Prostate gland (tissue), 2 donors: ENCODE results near the gene DNAJB4. TPM values are rescaled to one million over a fixed set of nuclear protein-coding genes. Genes with fewer than 3 reads are reported as not detected.

Experiments used
- DNase-seq: peaks from one replicate; pipeline ENCODE4 v3.0.0-alpha.2; 2019; ENCODE audit warnings: low spot score
- H3K27ac ChIP-seq, 2 donors: fragments of 200-600 bp; sonication (generic); 2 replicates each; pipeline ENCODE4 v1.5.1; 2017 to 2019
- H3K27me3 ChIP-seq: fragments of 200-600 bp; sonication (generic); replicated peaks from 2 replicates; pipeline ENCODE4 v1.5.1; 2019; ENCODE audit not compliant: insufficient read depth
- H3K36me3 ChIP-seq, 2 donors: fragments of 200-600 bp; sonication (generic); 1 replicate in 1 of 2; 2 replicates in 1 of 2; pipeline versions ENCODE4 v1.5.1 to v1.8.1; 2017 to 2019
- H3K4me1 ChIP-seq: fragments of 200-600 bp; sonication (generic); replicated peaks from 2 replicates; pipeline ENCODE4 v1.5.1; 2019
- H3K4me3 ChIP-seq, 2 donors: fragments of 200-600 bp; sonication (generic); 2 replicates each; pipeline ENCODE4 v1.5.1; 2017 to 2019
- H3K9me3 ChIP-seq: fragments of 200-600 bp; sonication (generic); 2 replicates; pipeline ENCODE4 v1.5.1; 2017
- CTCF ChIP-seq, 4 experiments: fragments of 200-600 bp in 2 of 4; fragments of 450-650 bp in 2 of 4; sonication (generic) in 2 of 4; IDR thresholded peaks; 1 replicate in 3 of 4; 2 replicates in 1 of 4; pipeline ENCODE4 v1.5.1; 2016 to 2019; ENCODE audit warnings: antibody characterized with exemption in 4 of 4, mild to moderate bottlenecking in 2 of 4, moderate library complexity in 2 of 4
- POLR2A ChIP-seq: fragments of 450-650 bp; IDR thresholded peaks from one replicate; pipeline ENCODE4 v1.6.1; 2016; ENCODE audit warnings: antibody characterized with exemption, mild to moderate bottlenecking
- POLR2AphosphoS5 ChIP-seq: sonication (generic); formaldehyde crosslinking; IDR thresholded peaks from one replicate; pipeline ENCODE4 v1.6.1; 2017; ENCODE audit warnings: antibody characterized with exemption
- WGBS: methylation state at CpG from one replicate; pipeline ENCODE4 v1.1.5; 2018; 5-methylcytosine and 5-hydroxymethylcytosine counted together
- intact Hi-C: fragments of 100-400 bp; cut with DNase I; formaldehyde crosslinking; loops from one replicate; pipeline ENCODE4 v1.14.2; 2022
- total RNA-seq, 2 donors: library from RNA; depleted of rRNA; stranded (reverse); fragments of >200 nt; gene quantifications; one replicate each; pipeline ENCODE4 v1.1.0, GENCODE V29; 2016

The DNAJB4 gene
- total RNA-seq, 2 donors from 2014 or later, result 15.8 to 22.8 TPM

- Histone ChIP-seq H3K4me3 (no peak overlapping the region), H3K36me3 (no peaks in the 10 kb centered on the region), H3K27me3 (no peaks in the 10 kb centered on the region), H3K9me3 (no peaks in the 10 kb centered on the region), H3K27ac (no peak overlapping the region), H3K4me1 (no peaks in the 10 kb centered on the region)
- intact Hi-C loops, result no loop called here
- WGBS, result 95% methylated on average over 2 of the region's 2 CpGs
- no peak for DNase-seq
- no peak for TF ChIP-seq POLR2A
- TF ChIP-seq CTCF (IDR thresholded peaks at IDR 0.05), result no peak
- TF ChIP-seq POLR2AphosphoS5, result no peak
Observed at GRCh38 chr1:77987919-77988318, 16.8 kb upstream of the DNAJB4 start.

GRCh38 chr1:77989744-77990143 is 15.0 kb upstream of the DNAJB4 start:
- Histone ChIP-seq H3K27me3 (no peaks in the 10 kb centered on the region), H3K36me3 (no peaks in the 10 kb centered on the region), H3K27ac (no peak overlapping the region), H3K4me1 (no peaks in the 10 kb centered on the region), H3K4me3 (no peak overlapping the region), H3K9me3 (no peaks in the 10 kb centered on the region)
- no peak for DNase-seq
- 100% methylated on average over 2 of the region's 2 CpGs for WGBS
- TF ChIP-seq CTCF (IDR thresholded peaks at IDR 0.05) (no peak), POLR2A (no peak), POLR2AphosphoS5 (no peak)
- intact Hi-C loops, result no loop called here

- no peak for TF ChIP-seq CTCF (IDR thresholded peaks at IDR 0.05)
- TF ChIP-seq POLR2A, result no peak
- Histone ChIP-seq H3K36me3 (no peaks in the 10 kb centered on the region), H3K4me3 (no peak overlapping the region), H3K4me1 (no peaks in the 10 kb centered on the region), H3K9me3 (no peaks in the 10 kb centered on the region), H3K27ac (no peak overlapping the region), H3K27me3 (no peaks in the 10 kb centered on the region)
- WGBS, result 97% methylated on average over 3 of the region's 3 CpGs
- DNase-seq, result no peak
- intact Hi-C loops, result no loop called here
Observed at GRCh38 chr1:77990629-77991204, 14.0 kb upstream of the DNAJB4 start.

GRCh38 chr1:77991638-77992037 is 13.1 kb upstream of the DNAJB4 start:
- intact Hi-C loops, result no loop called here
- Histone ChIP-seq H3K9me3 (no peaks in the 10 kb centered on the region), H3K36me3 (no peaks in the 10 kb centered on the region), H3K27ac (no peak overlapping the region), H3K27me3 (no peaks in the 10 kb centered on the region), H3K4me1 (no peaks in the 10 kb centered on the region), H3K4me3 (no peak overlapping the region)
- no peak for TF ChIP-seq POLR2A
- no peak for TF ChIP-seq POLR2AphosphoS5
- no peak for TF ChIP-seq CTCF (IDR thresholded peaks at IDR 0.05)
- DNase-seq, result no peak

- H3K27ac ChIP-seq, result no peak overlapping the region
Observed at GRCh38 chr1:77994117-77994705, 10.5 kb upstream of the DNAJB4 start.

More at GRCh38 chr1:77994117-77994705, 10.5 kb upstream of the DNAJB4 start:
- H3K36me3 ChIP-seq, result no peaks in the 10 kb centered on the region
- intact Hi-C loops, result no loop called here
- WGBS, result 93% methylated on average over 3 of the region's 3 CpGs
- DNase-seq, result no peak
- no peak for TF ChIP-seq POLR2A
- TF ChIP-seq CTCF (IDR thresholded peaks at IDR 0.05), result no peak
- no peak for TF ChIP-seq POLR2AphosphoS5
- H3K4me1 ChIP-seq, result no peaks in the 10 kb centered on the region
- H3K9me3 ChIP-seq, result no peaks in the 10 kb centered on the region
- H3K4me3 ChIP-seq, result no peak overlapping the region
- no peaks in the 10 kb centered on the region for H3K27me3 ChIP-seq
